ENCODE results near the gene RNF157.
A peak's percentile ranks its signal among the peaks of the same experiment; 100 is the strongest.

DNA sequence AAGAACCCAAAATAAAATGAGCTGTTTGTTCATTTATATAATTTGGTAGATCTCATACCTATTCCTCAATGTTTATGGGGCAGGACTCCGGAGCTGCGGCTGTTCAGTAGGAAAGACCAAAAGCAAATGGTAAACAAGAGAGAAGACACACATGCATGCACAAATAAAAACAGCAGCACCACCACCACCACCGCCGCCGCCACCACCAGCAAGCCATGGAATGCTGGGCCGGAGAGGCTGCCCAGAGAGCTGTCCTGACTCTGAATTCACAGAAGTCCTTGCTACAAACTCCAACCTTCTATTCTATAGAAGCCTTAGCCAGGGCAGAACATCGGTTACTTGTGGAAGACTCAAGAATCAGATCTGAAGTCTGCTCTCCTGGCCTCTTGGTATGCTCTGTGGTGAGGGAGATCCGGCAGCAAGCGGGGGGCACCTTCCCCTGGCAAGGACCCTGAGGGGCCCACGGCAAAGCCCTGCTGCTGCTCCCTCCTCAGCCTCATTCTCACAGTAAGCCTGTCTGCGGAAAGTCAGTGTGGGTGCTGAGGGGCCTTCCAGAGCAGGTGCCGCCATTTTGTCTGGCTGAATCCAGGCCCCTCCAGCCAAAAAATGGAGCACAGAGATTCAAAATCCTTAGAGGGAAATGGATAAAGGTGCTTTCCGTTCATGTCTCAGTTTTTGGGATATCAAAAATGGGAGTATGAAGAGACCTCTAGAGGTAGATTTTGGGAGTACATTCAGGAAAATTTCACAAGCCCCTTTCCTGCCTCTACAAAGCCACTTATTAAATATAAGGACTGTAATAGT lies 92.9 kb downstream of the RNF157 start:
- TF ChIP-seq EZH2phosphoT487 (IDR thresholded peaks at IDR 0.05; ENCODE audit: borderline replicate concordance, low read length), result no peak
- TF ChIP-seq, protein P1, sequence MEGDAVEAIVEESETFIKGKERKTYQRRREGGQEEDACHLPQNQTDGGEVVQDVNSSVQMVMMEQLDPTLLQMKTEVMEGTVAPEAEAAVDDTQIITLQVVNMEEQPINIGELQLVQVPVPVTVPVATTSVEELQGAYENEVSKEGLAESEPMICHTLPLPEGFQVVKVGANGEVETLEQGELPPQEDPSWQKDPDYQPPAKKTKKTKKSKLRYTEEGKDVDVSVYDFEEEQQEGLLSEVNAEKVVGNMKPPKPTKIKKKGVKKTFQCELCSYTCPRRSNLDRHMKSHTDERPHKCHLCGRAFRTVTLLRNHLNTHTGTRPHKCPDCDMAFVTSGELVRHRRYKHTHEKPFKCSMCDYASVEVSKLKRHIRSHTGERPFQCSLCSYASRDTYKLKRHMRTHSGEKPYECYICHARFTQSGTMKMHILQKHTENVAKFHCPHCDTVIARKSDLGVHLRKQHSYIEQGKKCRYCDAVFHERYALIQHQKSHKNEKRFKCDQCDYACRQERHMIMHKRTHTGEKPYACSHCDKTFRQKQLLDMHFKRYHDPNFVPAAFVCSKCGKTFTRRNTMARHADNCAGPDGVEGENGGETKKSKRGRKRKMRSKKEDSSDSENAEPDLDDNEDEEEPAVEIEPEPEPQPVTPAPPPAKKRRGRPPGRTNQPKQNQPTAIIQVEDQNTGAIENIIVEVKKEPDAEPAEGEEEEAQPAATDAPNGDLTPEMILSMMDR (IDR thresholded peaks at IDR 0.05; ENCODE audit: low read depth, low read length, poor library complexity, severe bottlenecking), result peak; percentile 66

Measured in DOHH2 (cell line).